ENCODE results near the gene ARHGAP10.

DNA sequence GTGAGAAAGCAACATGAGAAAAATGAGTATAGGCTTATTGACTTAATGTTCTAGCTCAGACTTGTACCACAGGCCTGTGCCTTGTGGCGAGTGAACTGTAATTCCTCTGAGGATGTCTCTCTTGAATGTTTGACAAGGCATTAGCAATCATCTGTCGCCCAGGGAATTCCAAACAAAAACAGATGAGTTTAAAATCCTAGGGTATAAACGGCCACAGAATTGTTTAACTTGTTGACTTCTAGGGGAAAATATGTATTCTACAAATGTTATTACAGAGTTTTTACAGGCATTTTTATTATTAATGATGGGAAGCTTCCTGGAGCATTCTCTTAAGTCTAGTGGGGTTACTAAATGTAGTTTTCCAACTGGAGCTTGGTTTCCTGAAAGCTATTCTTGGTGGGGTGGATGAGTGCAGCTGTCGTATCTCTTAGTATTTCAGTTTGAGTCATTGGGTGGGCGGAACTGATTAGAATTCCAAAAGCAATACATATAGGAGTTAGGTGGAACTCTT is 40.6 kb downstream of the ARHGAP10 start:
- TF ChIP-seq POLR2A (IDR thresholded peaks at IDR 0.05) (no peak), CTCF (IDR thresholded peaks at IDR 0.05) (no peak)

Data from right lobe of liver (tissue), 4 donors.